AG09319 (cell line): Measurements from ENCODE around the gene ABCA5.
"Not testable (repeated sequence)": the region's sequence is repeated elsewhere in the genome, so short reads cannot be mapped to it uniquely, and the experiment has no call there.

Experiments
- DNase-seq: peaks from one replicate; pipeline ENCODE4 v3.0.0-alpha.2; 2010; ENCODE audit warnings: low read depth; ENCODE audit errors: extremely low read depth
- CTCF ChIP-seq: IDR thresholded peaks from 2 replicates; pipeline ENCODE4 v1.5.1; 2011; ENCODE audit warnings: low read depth, mild to moderate bottlenecking, inconsistent platforms, low read length, moderate library complexity

The ABCA5 gene

GRCh38 chr17:69284646-69285045, 42.3 kb downstream of the ABCA5 start:
- no peak for DNase-seq
- no peak for TF ChIP-seq CTCF

- no peak for DNase-seq
- TF ChIP-seq CTCF: no peak
These were observed 44.9 kb downstream of the ABCA5 start for GRCh38 chr17:69282002-69282401.

- not testable (repeated sequence) for DNase-seq
These were observed 50.7 kb downstream of the ABCA5 start for GRCh38 chr17:69276279-69276678.

GRCh38 chr17:69275751-69276150, 51.2 kb downstream of the ABCA5 start:
- no peak for DNase-seq
- TF ChIP-seq CTCF: no peak

GRCh38 chr17:69271023-69271422, 55.9 kb downstream of the ABCA5 start:
- DNase-seq: no peak
- no peak for TF ChIP-seq CTCF

GRCh38 chr17:69269131-69269998, 57.6 kb downstream of the ABCA5 start:
- TF ChIP-seq CTCF: no peak
- DNase-seq: peak; percentile 27

- TF ChIP-seq CTCF: no peak
- DNase-seq: no peak
These were observed 58.4 kb downstream of the ABCA5 start for GRCh38 chr17:69268543-69269014.

- TF ChIP-seq CTCF: no peak
These were observed 59.7 kb downstream of the ABCA5 start for GRCh38 chr17:69267219-69267618.

More at GRCh38 chr17:69267219-69267618, 59.7 kb downstream of the ABCA5 start:
- no peak for DNase-seq
